Cerebellar cortex (tissue), 1 donor: ENCODE measurements around the gene ZNF124.
A peak's percentile ranks its signal among the peaks of the same experiment; 100 is the strongest.

ENCODE experiments used
- DNase-seq: peaks from one replicate; pipeline ENCODE4 v3.0.0-alpha.2; 2015; ENCODE audit warnings: low spot score

ZNF124 gene

DNA sequence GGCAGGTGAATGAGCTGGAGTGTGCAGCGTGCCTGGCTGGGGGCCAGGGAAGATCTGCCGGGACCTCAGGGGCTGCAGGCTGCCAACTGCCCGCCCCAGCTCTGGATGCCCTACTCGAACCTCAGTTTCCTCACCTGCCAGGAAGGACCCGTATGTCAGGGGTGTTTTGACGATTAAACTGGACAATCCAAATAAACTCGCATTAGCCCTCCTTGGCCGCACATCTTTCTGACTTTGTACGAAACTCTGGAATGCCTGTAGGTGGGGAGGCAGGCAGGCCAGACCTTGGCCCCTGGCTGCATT lies 59.4 kb downstream of the ZNF124 start:
- DNase-seq = peak; percentile 28

DNA sequence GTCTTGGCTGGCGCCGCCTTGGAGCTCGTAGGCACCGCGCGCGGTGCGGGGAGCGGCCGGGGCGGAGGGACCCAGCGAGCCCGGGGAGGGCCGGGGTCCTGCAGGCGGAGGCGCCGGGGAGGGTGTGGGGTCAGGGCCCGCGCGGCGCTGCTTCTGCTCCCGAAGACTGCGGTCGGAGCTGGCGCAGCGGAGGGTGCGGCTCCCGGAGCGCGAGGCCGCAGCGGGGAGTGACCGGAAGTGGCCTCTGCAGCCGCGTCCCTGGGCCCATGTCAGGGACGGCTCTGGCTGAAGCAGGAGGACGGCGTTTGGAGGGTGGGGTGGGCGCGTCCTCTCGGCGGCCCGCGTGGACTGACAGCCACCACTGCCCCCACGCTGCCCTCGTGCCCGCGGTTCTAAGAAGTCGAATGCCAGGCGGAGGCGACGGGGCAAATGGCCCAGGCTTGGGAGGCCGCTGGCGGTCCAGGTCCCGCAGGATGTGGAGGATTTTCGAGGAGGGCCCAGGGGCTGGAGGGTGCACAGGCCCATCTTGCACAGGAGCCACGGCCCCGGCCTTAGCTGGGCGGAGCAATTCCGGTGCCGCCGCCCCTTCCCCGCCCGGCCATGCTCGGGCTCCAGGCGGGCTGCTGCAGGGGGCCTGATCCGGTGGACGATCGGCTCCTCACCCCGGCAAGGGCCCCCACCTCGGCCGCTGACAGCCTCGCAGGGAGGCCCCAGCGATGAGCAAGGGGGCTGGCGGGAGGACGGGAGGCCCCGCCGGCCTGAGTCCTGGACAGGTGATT lies 59.9 kb downstream of the ZNF124 start:
- DNase-seq = peak; percentile 25

DNA sequence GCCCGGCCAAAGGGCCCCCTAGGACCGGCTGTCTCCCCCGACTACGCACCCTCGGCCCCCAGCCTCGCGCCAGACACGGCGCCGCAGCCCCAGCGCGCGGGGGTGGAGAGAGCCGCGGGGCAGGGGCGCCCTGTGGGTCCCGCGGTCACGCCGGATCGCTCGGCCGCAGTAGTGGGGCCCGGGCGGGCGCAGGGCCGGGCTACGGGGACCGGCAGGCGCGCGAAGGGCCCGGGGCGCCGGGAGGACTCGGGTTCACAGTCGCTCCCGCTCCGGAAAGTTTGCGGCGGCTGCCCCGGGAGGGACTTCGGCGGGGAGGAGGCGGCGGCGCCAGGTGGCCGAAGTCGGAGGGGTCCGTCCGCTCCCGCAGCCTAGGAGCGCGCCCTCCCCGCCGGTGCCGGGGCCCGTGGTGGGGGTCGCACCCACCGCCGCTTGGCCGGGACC lies 60.5 kb downstream of the ZNF124 start:
- DNase-seq = no peak

DNA sequence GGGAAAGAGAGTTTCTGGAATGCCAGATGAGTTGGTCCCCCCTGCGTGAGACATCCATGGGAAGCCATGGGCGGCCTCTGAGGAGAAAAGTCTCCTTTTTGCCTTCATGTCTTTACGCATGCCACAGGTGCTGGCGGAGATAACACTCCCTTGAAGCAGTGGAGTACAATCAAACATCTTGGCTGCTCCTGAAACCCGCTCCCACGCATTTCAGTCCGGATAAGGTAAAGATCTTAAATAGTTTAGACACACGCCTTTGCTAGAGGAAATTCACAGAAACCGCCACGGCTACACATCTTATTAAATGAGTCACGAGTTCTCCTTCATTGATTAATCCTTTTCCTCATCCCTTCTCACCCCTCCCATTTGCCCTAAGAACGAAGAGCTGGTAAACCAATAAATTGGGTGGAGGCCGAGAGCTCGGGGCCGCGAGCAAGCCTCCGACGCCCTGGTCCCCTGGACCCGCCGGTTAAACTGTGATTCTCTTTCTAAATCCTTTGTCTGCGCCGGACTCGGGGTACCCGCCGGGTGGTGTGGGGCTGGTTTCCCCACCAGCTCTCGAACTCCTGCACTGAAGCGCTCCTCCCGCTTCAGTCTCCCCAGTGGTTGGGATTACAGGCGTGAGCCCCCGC lies 61.1 kb downstream of the ZNF124 start:
- DNase-seq = no peak

DNA sequence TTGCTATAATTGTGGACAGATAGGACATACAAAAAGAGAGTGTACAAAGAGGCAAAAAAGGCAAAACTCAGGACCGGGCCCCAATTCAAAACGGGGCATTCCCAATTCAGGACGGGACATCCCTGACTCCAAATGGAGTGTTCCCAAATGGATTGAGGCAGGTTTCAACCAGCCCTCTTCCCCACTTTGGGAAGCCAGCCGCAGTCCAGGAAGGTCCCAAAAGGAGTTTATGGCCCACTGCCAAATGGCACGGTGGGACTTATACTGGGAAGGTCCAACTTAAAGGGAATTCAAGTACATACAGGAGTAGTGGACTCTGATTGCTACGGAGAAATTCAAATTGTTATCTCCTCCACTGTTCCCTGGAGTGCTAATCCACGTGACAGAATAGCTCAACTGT lies 64.1 kb downstream of the ZNF124 start:
- DNase-seq = no peak

DNA sequence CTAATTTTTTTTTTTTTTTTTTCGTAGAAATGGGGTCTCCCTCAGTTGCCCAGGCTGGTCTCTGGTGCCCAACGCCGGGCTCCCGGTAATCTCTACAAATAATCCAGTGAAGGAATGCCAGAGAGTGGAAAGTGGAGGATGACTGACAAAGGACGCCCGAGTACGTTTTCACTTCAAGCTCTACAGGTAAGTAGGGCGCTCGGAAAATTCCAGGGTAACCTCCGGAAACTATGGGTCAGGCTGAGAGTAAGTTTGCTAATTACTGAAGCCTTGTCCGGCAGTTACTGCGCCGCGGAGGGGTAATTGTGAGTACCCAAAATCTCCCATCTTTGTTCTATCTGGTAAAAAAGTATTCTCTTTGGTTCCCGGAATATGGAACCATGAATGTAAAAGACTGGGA lies 65.9 kb downstream of the ZNF124 start:
- DNase-seq = no peak
